ENCODE measurements around the gene WDR20. TPM values are rescaled to one million over a fixed set of nuclear protein-coding genes. Genes with fewer than 3 reads are reported as not detected.

The WDR20 gene
- polyA plus RNA-seq, 1 of the 3 experiments (the other 2 are of a cell fraction) = 12.4 TPM

DNA sequence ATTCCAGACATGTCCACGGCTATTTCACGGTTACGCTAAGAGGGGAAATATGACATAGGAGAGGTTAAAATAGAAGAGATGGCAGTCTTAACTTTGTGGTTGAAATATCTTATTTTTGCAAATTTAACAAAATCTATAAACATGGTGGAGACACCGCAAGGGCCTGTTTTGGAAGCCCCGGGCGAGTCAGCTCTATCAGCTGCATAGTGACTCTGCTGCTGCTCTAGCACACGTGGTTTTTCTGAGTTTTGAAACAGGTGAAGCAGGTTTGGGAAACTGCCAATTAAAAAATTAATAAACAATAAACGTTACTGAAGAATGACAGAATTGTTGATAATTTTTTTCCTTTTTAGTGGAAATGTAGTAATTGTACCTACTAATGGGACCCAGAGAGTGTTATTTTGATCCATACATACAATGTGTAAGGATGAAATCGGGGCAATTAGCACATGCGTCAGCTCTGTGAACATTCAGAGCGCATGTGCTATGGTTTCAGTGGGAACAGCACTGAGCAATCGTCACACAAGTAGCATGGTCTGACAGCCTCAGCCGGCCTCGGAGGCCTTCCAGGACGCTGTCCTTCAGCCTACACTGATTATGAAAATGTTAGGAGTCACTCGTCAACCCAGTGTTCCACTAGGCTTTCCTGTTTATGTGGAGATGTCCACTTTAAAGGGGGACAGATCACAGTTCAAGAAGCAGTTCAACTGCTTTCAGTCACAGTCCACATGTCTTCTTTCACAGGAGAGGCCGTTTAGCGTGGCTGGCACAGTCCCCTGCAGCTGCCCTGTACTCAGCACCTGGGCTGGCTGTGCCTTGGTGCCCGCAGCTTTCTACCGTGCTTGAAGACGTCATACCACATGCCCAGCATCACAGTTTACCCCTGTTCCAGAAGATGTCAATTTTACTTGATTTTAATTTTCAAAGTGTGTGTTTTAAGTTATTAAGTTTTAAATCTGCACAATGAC, 113.4 kb downstream of the WDR20 start:
- Histone ChIP-seq H3K9ac (no peak overlapping the region), H3K9me3 (no peaks in the 10 kb centered on the region), H3K4me1 (ENCODE audit: control insufficient read depth in 1 of 2, insufficient read depth in 2 of 2, low read depth in 1 of 2, low read length in 1 of 2) (no peaks in the 10 kb centered on the region), H3K79me2 (ENCODE audit: insufficient read depth) (no peaks in the 10 kb centered on the region), H3K9me2 (no peaks in the 10 kb centered on the region), H3K4me2 (no peak overlapping the region), H3F3A (replicated peaks; ENCODE audit: insufficient read depth) (no peaks in the 10 kb centered on the region), H3K27me3 (ENCODE audit: insufficient read depth) (no peaks in the 10 kb centered on the region), H3K4me3 (ENCODE audit: low read depth in 2 of 2, low read length in 1 of 2) (no peak overlapping the region), H2AFZ (ENCODE audit: low read depth) (no peak overlapping the region), H3K36me3 (replicated peaks in 1 of 2; ENCODE audit: control insufficient read depth in 1 of 2, insufficient read depth in 2 of 2, low read length in 1 of 2) (no peaks in the 10 kb centered on the region), H3K27ac (ENCODE audit: low read depth in 2 of 2, low read length in 1 of 2) (no peak overlapping the region), H4K20me1 (ENCODE audit: insufficient read depth) (no peaks in the 10 kb centered on the region)
- TF ChIP-seq MEF2A (IDR thresholded peaks at IDR 0.05; ENCODE audit: borderline replicate concordance, low read depth) (no peak), RFX5 (IDR thresholded peaks at IDR 0.05; ENCODE audit: low read length) (no peak), TCF12 (IDR thresholded peaks at IDR 0.05) (no peak), TAF1 (IDR thresholded peaks at IDR 0.05; ENCODE audit: borderline replicate concordance, low read depth, low read length) (no peak), RAD21 (IDR thresholded peaks at IDR 0.05; ENCODE audit: low read length) (no peak), GABPA (IDR thresholded peaks at IDR 0.05; ENCODE audit: low read depth) (no peak), FOSL2 (IDR thresholded peaks at IDR 0.05; ENCODE audit: borderline replicate concordance, low read depth) (no peak), RXRA (IDR thresholded peaks at IDR 0.05; ENCODE audit: borderline replicate concordance, low read depth) (no peak), GATA2 (CRISPR knock-in tag; IDR thresholded peaks at IDR 0.05) (no peak), PBX3 (IDR thresholded peaks at IDR 0.05) (no peak), FOXM1 (IDR thresholded peaks at IDR 0.05; ENCODE audit: low read depth) (no peak), POLR2AphosphoS5 (IDR thresholded peaks at IDR 0.05; ENCODE audit: low read depth, low read length) (no peak), FOXJ3 (CRISPR knock-in tag; IDR thresholded peaks at IDR 0.05) (no peak), USF2 (IDR thresholded peaks at IDR 0.05; ENCODE audit: borderline replicate concordance, low read depth, low read length) (no peak), TEAD4 (IDR thresholded peaks at IDR 0.05; ENCODE audit: borderline replicate concordance, insufficient read depth) (no peak), REST (IDR thresholded peaks at IDR 0.05; ENCODE audit: low read depth, low read length) (no peak), EP300 (IDR thresholded peaks at IDR 0.05; ENCODE audit: borderline replicate concordance in 1 of 2, low read depth in 1 of 2, low read length in 1 of 2) (no peak)
- TF ChIP-seq, protein P1, sequence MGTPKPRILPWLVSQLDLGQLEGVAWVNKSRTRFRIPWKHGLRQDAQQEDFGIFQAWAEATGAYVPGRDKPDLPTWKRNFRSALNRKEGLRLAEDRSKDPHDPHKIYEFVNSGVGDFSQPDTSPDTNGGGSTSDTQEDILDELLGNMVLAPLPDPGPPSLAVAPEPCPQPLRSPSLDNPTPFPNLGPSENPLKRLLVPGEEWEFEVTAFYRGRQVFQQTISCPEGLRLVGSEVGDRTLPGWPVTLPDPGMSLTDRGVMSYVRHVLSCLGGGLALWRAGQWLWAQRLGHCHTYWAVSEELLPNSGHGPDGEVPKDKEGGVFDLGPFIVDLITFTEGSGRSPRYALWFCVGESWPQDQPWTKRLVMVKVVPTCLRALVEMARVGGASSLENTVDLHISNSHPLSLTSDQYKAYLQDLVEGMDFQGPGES (IDR thresholded peaks at IDR 0.05; ENCODE audit: low read depth, low read length) = no peak
- TF ChIP-seq, protein P2, sequence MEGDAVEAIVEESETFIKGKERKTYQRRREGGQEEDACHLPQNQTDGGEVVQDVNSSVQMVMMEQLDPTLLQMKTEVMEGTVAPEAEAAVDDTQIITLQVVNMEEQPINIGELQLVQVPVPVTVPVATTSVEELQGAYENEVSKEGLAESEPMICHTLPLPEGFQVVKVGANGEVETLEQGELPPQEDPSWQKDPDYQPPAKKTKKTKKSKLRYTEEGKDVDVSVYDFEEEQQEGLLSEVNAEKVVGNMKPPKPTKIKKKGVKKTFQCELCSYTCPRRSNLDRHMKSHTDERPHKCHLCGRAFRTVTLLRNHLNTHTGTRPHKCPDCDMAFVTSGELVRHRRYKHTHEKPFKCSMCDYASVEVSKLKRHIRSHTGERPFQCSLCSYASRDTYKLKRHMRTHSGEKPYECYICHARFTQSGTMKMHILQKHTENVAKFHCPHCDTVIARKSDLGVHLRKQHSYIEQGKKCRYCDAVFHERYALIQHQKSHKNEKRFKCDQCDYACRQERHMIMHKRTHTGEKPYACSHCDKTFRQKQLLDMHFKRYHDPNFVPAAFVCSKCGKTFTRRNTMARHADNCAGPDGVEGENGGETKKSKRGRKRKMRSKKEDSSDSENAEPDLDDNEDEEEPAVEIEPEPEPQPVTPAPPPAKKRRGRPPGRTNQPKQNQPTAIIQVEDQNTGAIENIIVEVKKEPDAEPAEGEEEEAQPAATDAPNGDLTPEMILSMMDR (IDR thresholded peaks at IDR 0.05) = no peak
- TF ChIP-seq, protein P3, sequence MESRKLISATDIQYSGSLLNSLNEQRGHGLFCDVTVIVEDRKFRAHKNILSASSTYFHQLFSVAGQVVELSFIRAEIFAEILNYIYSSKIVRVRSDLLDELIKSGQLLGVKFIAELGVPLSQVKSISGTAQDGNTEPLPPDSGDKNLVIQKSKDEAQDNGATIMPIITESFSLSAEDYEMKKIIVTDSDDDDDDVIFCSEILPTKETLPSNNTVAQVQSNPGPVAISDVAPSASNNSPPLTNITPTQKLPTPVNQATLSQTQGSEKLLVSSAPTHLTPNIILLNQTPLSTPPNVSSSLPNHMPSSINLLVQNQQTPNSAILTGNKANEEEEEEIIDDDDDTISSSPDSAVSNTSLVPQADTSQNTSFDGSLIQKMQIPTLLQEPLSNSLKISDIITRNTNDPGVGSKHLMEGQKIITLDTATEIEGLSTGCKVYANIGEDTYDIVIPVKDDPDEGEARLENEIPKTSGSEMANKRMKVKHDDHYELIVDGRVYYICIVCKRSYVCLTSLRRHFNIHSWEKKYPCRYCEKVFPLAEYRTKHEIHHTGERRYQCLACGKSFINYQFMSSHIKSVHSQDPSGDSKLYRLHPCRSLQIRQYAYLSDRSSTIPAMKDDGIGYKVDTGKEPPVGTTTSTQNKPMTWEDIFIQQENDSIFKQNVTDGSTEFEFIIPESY (IDR thresholded peaks at IDR 0.05; ENCODE audit: borderline replicate concordance, low read depth) = no peak
- DNase-seq = no peak
- ChIA-PET POLR2A (no interaction called here), CTCF (no interaction called here)
- WGBS (ENCODE audit: low lambda C conversion rate) = 94% methylated on average over 21 of the region's 21 CpGs
